Colonic mucosa (tissue), 4 donors: ENCODE data around the gene DCK. TPM values are rescaled to one million over a fixed set of nuclear protein-coding genes. Genes with fewer than 3 reads are reported as not detected.
"Not testable (repeated sequence)": the region's sequence is repeated elsewhere in the genome, so short reads cannot be mapped to it uniquely, and the experiment has no call there.

Experiments
- DNase-seq: peaks from one replicate; pipeline ENCODE4 v3.0.0-alpha.2; 2020
- H3K27ac ChIP-seq: fragments of 200-600 bp; one replicate; pipeline ENCODE4 v1.8.0; 2021
- H3K27me3 ChIP-seq: fragments of 200-600 bp; one replicate; pipeline ENCODE4 v1.8.0; 2021
- H3K36me3 ChIP-seq: fragments of 200-600 bp; one replicate; pipeline ENCODE4 v1.8.0; 2021
- H3K4me1 ChIP-seq: fragments of 200-600 bp; one replicate; pipeline ENCODE4 v1.8.0; 2021; ENCODE audit warnings: mild to moderate bottlenecking
- H3K4me3 ChIP-seq: fragments of 200-600 bp; one replicate; pipeline ENCODE4 v1.8.0; 2021
- H3K9ac ChIP-seq, 2 donors: one replicate each; pipeline ENCODE4 v1.7.0; 2013; ENCODE audit warnings: control low read depth in 2 of 2, low read depth in 2 of 2, low read length in 2 of 2
- H3K9me3 ChIP-seq: fragments of 200-600 bp; one replicate; pipeline ENCODE4 v1.8.0; 2021
- intact Hi-C: fragments of 100-400 bp; cut with DNase I; formaldehyde crosslinking; loops from one replicate; pipeline ENCODE4 v1.14.1; 2022
- total RNA-seq, 2 donors: library from RNA; stranded (reverse); fragmentation: NEBNext Ultra II Directional in 1 of 2; extraction: Animal tissue kit (Norgen Biotek cat#: 25700) in 1 of 2; gene quantifications; one replicate each; pipeline ENCODE4 v1.2.1, GENCODE V29; 2021
- TF ChIP-seq, protein P1 (sequence below): fragments of 200-600 bp; IDR thresholded peaks from one replicate; pipeline ENCODE4 v1.8.0; 2022; ENCODE audit warnings: antibody characterized with exemption, mild to moderate bottlenecking
- donor health status: healthy.
- donor health status: DM: no; HTN: no; CAD: no.
- donor health status: DM: no; HTN: no; CAD: no.

Gene DCK
- total RNA-seq, 2 donors from 2014 or later, result 15.0 to 19.1 TPM

DNA sequence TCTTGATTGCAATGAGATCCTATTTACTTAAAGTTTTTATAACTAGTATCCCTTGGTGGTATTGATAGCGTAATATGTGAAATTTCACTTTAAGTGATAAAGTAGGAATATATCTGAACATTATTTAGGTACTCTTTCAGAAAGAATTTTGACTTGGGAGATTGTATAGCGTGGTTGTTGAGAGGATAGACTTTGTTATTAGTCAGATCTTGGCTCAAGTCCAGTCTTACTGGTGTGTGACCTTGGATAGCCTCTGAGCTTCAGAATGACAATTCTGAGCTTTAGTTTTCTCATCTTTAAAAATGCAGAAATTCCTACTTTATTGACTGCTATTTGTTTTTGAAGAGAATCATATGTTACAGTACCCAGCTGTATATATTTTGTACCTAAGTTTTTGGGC, 32.6 kb downstream of the DCK start:
- no peaks in the 10 kb centered on the region for H3K9me3 ChIP-seq
- intact Hi-C loops, result no loop called here
- no peaks in the 10 kb centered on the region for H3K36me3 ChIP-seq
- DNase-seq, result no peak
- H3K27me3 ChIP-seq, result no peaks in the 10 kb centered on the region
- H3K4me1 ChIP-seq, result no peaks in the 10 kb centered on the region
- H3K27ac ChIP-seq, result no peak overlapping the region
- no peak overlapping the region for H3K4me3 ChIP-seq
- no peak overlapping the region for H3K9ac ChIP-seq
- TF ChIP-seq, protein P1, sequence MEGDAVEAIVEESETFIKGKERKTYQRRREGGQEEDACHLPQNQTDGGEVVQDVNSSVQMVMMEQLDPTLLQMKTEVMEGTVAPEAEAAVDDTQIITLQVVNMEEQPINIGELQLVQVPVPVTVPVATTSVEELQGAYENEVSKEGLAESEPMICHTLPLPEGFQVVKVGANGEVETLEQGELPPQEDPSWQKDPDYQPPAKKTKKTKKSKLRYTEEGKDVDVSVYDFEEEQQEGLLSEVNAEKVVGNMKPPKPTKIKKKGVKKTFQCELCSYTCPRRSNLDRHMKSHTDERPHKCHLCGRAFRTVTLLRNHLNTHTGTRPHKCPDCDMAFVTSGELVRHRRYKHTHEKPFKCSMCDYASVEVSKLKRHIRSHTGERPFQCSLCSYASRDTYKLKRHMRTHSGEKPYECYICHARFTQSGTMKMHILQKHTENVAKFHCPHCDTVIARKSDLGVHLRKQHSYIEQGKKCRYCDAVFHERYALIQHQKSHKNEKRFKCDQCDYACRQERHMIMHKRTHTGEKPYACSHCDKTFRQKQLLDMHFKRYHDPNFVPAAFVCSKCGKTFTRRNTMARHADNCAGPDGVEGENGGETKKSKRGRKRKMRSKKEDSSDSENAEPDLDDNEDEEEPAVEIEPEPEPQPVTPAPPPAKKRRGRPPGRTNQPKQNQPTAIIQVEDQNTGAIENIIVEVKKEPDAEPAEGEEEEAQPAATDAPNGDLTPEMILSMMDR, result no peak

DNA sequence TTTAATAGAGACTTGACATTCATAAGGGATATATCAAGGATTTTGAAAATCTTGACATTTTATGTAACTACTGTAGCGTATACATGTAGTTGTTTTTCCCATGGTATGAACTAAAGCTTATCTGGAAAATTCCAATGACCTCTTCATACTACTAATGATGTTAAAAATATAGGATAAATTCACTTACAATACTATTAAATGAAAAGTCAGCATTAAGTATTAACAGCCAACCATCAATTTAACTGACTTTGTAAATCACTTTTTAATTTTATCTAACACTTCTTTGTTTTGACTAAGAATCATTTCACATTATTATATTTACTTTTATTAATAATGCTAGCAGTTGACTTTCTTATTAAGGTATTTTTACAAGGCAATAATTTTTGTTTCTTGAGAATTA, 34.2 kb downstream of the DCK start:
- Histone ChIP-seq H3K36me3 (no peaks in the 10 kb centered on the region), H3K27me3 (no peaks in the 10 kb centered on the region), H3K9me3 (no peaks in the 10 kb centered on the region), H3K9ac (no peak overlapping the region), H3K4me3 (no peak overlapping the region), H3K4me1 (no peaks in the 10 kb centered on the region), H3K27ac (no peak overlapping the region)
- intact Hi-C loops, result no loop called here
- TF ChIP-seq, protein P1, result no peak
- DNase-seq, result no peak

DNA sequence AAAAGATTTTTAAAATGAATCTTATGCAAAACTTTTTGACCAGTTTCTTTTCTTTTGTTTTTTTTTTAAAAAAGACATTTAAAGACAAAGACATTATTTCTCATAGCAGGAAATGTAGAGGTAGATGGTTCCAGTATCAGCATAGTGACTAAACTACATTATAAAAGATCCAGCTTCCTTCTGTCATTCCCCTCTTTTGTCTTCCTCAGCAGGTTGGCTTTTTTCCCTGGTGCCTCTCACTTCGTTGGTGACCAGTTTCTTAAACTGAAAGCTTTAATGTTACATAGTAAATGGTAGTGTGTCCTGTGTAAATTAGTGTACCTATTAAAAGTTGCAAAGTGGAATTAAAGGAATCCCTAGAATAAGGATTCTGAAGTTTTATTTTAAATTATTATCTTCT, 36.1 kb downstream of the DCK start:
- Histone ChIP-seq H3K4me1 (no peaks in the 10 kb centered on the region), H3K27ac (no peak overlapping the region), H3K27me3 (no peaks in the 10 kb centered on the region), H3K9ac (no peak overlapping the region), H3K9me3 (no peaks in the 10 kb centered on the region), H3K36me3 (no peaks in the 10 kb centered on the region), H3K4me3 (no peak overlapping the region)
- TF ChIP-seq, protein P1, result no peak
- DNase-seq, result no peak
- intact Hi-C loops, result no loop called here

DNA sequence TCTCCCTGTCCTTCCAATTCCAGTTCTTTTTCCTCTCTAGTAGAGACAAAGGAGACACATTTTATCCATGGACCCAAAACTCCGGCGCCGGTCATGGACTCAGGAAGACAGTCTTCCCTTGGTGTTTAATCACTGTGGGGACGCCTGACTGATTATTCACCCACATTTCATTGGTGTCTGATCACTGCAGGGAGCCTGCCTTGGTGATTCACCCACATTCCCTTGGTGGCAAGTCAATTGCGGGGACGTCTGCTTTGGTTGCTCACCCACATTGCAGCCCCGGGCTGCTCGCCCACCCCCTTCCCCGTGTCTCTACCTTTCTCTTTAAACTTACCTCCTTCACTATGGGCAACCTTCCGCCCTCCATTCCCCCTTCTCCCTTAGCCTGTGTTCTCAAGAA, 38.7 kb downstream of the DCK start:
- H3K4me1 ChIP-seq, H3K27me3 ChIP-seq, H3K9me3 ChIP-seq, H3K27ac ChIP-seq, H3K9ac ChIP-seq, DNase-seq, H3K36me3 ChIP-seq, H3K4me3 ChIP-seq, intact Hi-C loops: not testable (repeated sequence)

DNA sequence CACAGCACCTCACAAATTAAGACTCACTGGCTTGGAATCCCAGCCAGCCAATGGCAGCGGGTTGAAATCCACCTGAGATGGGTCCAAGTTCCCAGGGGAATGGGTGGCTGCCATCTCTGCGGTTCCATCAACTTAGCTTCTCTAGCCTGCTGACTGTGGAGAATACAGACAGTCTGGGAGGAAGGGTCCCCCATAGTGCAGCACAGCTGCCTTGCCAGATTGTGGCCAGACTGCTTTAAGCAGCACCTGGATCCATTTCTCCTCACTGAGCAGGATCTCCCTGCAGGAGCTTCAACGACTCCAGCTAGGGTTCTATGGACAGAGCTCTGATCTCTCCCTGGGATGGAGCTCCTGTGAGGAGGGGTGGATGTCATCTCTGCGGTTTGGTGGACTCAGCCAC, 51.8 kb downstream of the DCK start:
- intact Hi-C loops, result no loop called here
- Histone ChIP-seq H3K9ac (no peak overlapping the region), H3K4me1 (no peaks in the 10 kb centered on the region), H3K27me3 (no peaks in the 10 kb centered on the region), H3K4me3 (no peak overlapping the region), H3K27ac (no peak overlapping the region), H3K9me3 (no peaks in the 10 kb centered on the region), H3K36me3 (no peaks in the 10 kb centered on the region)
- TF ChIP-seq, protein P1, result no peak
- DNase-seq, result no peak

DNA sequence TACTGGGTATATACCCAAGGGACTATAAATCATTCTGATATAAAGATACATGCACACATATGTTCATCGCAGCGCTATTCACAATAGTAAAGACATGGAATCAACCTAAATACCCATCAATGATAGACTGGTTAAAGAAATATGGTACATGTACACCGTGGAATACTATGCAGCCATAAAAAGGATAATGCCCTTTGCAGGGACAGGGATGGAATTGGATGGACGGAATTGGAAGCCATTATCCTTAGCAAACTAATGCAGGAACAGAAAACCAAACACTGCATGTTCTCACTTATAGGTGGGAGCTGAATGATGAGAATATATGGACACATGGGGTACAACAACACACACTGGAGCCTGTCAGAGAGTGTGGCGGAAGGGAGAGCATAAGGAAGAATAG, 55.9 kb downstream of the DCK start:
- H3K9ac ChIP-seq, result no peak overlapping the region
- DNase-seq, result no peak
- H3K4me1 ChIP-seq, result no peaks in the 10 kb centered on the region
- no peaks in the 10 kb centered on the region for H3K27me3 ChIP-seq
- no peak overlapping the region for H3K4me3 ChIP-seq
- H3K27ac ChIP-seq, result no peak overlapping the region
- no peaks in the 10 kb centered on the region for H3K36me3 ChIP-seq
- intact Hi-C loops, result no loop called here
- H3K9me3 ChIP-seq, result no peaks in the 10 kb centered on the region
- TF ChIP-seq, protein P1, result no peak
